BJ (cell line): Measurements from ENCODE around the gene C6orf89. TPM values are rescaled to one million over a fixed set of nuclear protein-coding genes. Genes with fewer than 3 reads are reported as not detected.
A peak's percentile ranks its signal among the peaks of the same experiment; 100 is the strongest.

Source experiments
- CTCF ChIA-PET: fragments of 350-600 bp; formaldehyde crosslinking; extraction: SDS; loops from one replicate; lab custom pipeline; 2021; ENCODE audit warnings: antibody characterized with exemption, inconsistent platforms; lab: Yijun Ruan, JAX
- POLR2A ChIA-PET: fragments of 300-600 bp; sonication (Branson Sonifier 250); formaldehyde crosslinking; extraction: SDS; loops from one replicate; lab custom pipeline; 2021; ENCODE audit warnings: antibody characterized with exemption; lab: Charles Lee
- DNase-seq: peaks from one replicate; pipeline ENCODE4 v3.0.0-alpha.2; 2011; ENCODE audit warnings: low read depth
- H3K27me3 ChIP-seq: 2 replicates; pipeline ENCODE4 v1.6.0; 2011; ENCODE audit warnings: low read length; ENCODE audit not compliant: control insufficient read depth, insufficient read depth
- H3K36me3 ChIP-seq: 2 replicates; pipeline ENCODE4 v1.5.1; 2011; ENCODE audit warnings: low read length; ENCODE audit not compliant: control insufficient read depth, insufficient read depth
- H3K4me3 ChIP-seq: 2 replicates; pipeline ENCODE4 v1.5.1; 2011; ENCODE audit warnings: low read depth, mild to moderate bottlenecking, control low read depth, low read length
- polyA plus RNA-seq: library from polyadenylated mRNA; depleted of rRNA; stranded (reverse); fragments of >200 nt; gene quantifications from 2 replicates; pipeline ENCODE4 v1.2.3, GENCODE V29; 2011
- TF ChIP-seq, protein P1 (sequence below): IDR thresholded peaks from 2 replicates; pipeline ENCODE4 v1.5.1; 2011; ENCODE audit warnings: low read depth, mild to moderate bottlenecking, control low read depth, inconsistent platforms, low read length, moderate library complexity; ENCODE audit not compliant: insufficient read depth

C6orf89 gene
- polyA plus RNA-seq, 1 experiment: 66.0 TPM

DNA sequence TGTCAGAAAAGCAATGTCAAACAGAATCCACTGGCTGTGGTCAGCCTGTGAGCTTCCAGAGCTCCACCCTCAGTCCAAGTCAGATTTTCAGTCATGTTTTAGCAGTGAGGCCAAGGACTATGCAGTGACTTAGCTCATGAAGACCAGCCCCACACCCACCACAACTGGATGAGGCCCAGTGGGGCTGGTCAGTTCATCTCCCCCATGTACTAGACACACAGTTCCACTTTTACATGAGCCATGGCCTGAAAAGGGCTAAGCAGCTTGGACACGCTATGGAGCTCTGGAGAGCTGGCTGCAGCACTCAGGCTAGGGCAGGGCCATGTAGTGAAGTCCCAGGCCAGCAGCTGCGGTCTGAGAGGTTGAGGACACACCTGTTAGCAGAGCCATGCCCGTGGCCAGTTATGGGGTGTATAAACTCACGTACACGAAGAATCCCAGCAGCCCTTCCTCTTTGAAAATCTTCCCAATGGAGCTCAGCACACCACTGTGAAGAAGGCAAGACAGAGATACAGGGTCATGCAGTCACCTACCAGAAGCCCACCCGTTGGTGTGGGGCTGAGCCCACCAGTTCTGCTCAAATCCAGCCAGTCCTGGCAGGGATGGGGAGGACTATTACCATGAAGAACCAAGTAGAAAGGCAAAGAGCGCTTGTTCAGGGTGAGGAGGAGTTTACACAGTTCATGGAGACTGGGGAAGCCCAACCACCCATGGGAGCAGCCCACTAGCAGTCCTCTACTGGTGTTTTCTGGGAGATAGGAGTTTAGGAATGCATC, 89.7 kb downstream of the C6orf89 start:
- Histone ChIP-seq H3K36me3 (peaks cover 50% of the 10 kb centered on the region), H3K27me3 (no peaks in the 10 kb centered on the region), H3K4me3 (no peak overlapping the region)
- ChIA-PET CTCF (interaction anchor here (0.8 to 8.6 kb wide), 2 partner anchors 90 to 216 kb away, joined by 3 to 61 read pairs; partner anchors contain the start of gene C6orf89), POLR2A (no interaction called here)
- TF ChIP-seq, protein P1, sequence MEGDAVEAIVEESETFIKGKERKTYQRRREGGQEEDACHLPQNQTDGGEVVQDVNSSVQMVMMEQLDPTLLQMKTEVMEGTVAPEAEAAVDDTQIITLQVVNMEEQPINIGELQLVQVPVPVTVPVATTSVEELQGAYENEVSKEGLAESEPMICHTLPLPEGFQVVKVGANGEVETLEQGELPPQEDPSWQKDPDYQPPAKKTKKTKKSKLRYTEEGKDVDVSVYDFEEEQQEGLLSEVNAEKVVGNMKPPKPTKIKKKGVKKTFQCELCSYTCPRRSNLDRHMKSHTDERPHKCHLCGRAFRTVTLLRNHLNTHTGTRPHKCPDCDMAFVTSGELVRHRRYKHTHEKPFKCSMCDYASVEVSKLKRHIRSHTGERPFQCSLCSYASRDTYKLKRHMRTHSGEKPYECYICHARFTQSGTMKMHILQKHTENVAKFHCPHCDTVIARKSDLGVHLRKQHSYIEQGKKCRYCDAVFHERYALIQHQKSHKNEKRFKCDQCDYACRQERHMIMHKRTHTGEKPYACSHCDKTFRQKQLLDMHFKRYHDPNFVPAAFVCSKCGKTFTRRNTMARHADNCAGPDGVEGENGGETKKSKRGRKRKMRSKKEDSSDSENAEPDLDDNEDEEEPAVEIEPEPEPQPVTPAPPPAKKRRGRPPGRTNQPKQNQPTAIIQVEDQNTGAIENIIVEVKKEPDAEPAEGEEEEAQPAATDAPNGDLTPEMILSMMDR: no peak
- DNase-seq: no peak

DNA sequence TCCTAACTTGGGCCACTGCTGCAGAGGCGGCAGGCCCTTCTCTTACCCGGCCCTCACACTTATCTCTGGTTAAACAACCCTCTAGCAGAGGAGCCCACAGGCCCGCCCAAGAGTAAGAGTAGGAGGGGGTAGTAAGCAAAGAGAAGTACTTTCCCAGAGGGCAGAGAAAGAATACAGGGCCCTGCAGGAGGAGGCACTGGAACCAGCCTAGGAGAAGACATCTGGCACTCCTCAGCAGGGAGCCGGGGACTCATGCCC, 90.2 kb downstream of the C6orf89 start:
- TF ChIP-seq, protein P1: no peak
- H3K36me3 ChIP-seq: peaks cover 45% of the 10 kb centered on the region
- ChIA-PET POLR2A (no interaction called here), CTCF (interaction anchor here (0.9 to 8.6 kb wide), 2 partner anchors 29 to 90 kb away, joined by 3 to 61 read pairs; partner anchors contain the start of gene C6orf89)
- no peak overlapping the region for H3K4me3 ChIP-seq
- H3K27me3 ChIP-seq: no peaks in the 10 kb centered on the region
- DNase-seq: no peak

DNA sequence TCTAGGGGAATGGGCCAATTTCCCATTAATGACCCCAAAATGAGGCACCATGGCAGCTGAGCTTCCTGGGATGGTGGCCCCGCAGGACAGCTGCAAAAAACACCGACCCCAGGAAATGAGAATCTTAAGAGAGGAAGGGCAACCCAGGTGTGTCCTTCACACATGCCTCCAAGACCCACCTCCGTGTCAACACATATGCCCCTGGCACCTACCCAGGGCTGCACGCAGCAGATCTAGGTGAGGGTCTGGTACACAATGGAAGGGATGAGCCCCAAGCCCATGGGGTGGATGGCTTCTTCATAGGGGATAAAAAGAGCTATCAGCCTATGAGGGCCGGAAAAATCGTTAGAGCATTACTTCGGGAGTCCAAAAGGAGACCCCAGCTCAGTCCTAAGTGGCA, 90.8 kb downstream of the C6orf89 start:
- POLR2A ChIA-PET: no interaction called here
- H3K4me3 ChIP-seq: no peak overlapping the region
- no peaks in the 10 kb centered on the region for H3K27me3 ChIP-seq
- peaks cover 39% of the 10 kb centered on the region for H3K36me3 ChIP-seq
- TF ChIP-seq, protein P1: no peak
- CTCF ChIA-PET: interaction anchor here (0.8 to 8.6 kb wide), 5 partner anchors 13 to 242 kb away, joined by 3 to 61 read pairs (median 3); partner anchors contain the start of gene C6orf89
- DNase-seq: no peak

DNA sequence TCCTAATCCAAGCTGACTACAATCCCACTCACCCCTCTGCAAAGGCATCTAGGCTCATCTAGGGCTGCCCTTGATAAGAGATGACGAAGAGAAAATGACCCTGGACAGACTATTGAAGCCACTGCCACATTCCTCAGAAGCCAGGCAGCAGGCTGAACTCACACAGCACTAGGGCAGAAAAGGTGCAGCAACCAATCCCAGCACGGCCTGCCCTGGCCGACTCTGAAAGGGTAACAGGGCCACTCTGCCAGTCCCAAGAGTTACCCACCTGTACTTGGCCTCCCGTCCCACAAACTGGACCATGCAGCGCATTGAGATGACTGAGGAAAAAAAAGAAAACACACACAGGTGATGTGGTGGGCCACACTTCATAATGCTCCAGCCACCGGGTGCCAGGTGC, 91.2 kb downstream of the C6orf89 start:
- ChIA-PET CTCF (interaction anchor here (0.8 to 8.6 kb wide), 8 partner anchors 9 to 242 kb away, joined by 3 to 61 read pairs (median 3); partner anchors contain the start of genes C6orf89 and MTCH1), POLR2A (no interaction called here)
- Histone ChIP-seq H3K27me3 (no peaks in the 10 kb centered on the region), H3K36me3 (peaks cover 38% of the 10 kb centered on the region), H3K4me3 (no peak overlapping the region)
- TF ChIP-seq, protein P1: no peak
- no peak for DNase-seq

DNA sequence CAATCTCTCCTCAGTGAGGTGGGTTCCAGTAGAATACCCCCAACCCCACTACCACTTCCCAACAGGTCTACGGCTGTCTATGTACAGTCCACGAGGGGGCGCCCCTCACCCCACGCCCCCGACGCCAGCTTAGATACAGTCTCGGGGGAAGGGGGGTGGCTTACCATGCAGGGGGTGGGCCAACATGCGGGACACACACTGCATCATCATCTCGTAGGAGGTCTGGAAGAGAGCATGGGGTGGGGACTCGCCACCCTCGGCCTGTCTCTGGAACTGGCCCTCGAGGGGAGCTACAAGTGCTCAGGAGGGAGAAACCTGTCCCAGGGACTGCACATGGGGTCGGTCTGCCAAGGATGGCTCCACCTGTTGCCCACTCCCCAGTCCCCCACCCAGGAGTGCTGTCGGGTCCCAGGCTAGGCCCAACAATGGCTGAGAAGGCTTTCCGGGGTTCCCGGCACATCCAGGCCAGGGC, 91.8 kb downstream of the C6orf89 start:
- Histone ChIP-seq H3K36me3 (peaks cover 35% of the 10 kb centered on the region), H3K4me3 (no peak overlapping the region), H3K27me3 (no peaks in the 10 kb centered on the region)
- DNase-seq: no peak
- ChIA-PET CTCF (interaction anchor here (1.0 to 8.6 kb wide), 5 partner anchors 8 to 218 kb away, joined by 3 to 61 read pairs (median 3); partner anchors contain the start of genes C6orf89 and MTCH1), POLR2A (interaction anchor here (0.6 kb wide), 1 partner anchor 101 kb away, joined by 3 read pairs; no protein-coding TSS in a partner anchor)
- TF ChIP-seq, protein P1: peak; percentile 45; the same call in 1 of the 2 replicates
